GM18498 (cell line): ENCODE results near the gene PDIA2.
"Not testable (repeated sequence)": the region's sequence is repeated elsewhere in the genome, so short reads cannot be mapped to it uniquely, and the experiment has no call there.

ENCODE experiments used
- ATAC-seq: cut with Tn5 transposase; IDR thresholded peaks from one replicate; pipeline ENCODE4 v1.9.1; 2021; ENCODE audit warnings: mild to moderate bottlenecking, moderate library complexity; ENCODE audit not compliant: unreplicated experiment

Gene PDIA2, protein sequence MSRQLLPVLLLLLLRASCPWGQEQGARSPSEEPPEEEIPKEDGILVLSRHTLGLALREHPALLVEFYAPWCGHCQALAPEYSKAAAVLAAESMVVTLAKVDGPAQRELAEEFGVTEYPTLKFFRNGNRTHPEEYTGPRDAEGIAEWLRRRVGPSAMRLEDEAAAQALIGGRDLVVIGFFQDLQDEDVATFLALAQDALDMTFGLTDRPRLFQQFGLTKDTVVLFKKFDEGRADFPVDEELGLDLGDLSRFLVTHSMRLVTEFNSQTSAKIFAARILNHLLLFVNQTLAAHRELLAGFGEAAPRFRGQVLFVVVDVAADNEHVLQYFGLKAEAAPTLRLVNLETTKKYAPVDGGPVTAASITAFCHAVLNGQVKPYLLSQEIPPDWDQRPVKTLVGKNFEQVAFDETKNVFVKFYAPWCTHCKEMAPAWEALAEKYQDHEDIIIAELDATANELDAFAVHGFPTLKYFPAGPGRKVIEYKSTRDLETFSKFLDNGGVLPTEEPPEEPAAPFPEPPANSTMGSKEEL

GRCh38 chr16:283033-283805, at the start of gene PDIA2:
Gene PDIA2, plus strand, starts transcription at chr16:283164. Its CDS starts 6 bp downstream, at chr16:283170.
- ATAC-seq, result no peak

GRCh38 chr16:234468-235305, 48.3 kb upstream of the PDIA2 start, which contains the start of gene FAM234A:
Gene FAM234A, plus strand, starts transcription at chr16:234821. Its CDS starts 19,593 bp downstream, at chr16:254414.
- ATAC-seq, result peak; percentile 87

DNA sequence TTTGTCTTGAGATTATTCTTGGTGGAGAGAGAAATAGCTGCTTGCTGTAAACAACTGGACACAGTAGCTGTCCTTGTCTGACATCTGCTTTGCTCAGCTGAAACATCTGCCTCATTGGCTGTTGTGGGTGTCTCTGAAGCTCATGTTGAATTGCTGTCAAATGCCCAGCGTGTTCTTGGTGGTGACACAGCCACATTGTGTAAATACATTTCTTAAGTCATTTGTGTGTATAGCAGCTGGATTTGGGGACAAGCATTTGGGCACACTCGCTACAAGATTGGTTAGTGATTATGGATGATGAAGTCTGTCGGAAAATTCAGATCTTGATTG, 43.1 kb upstream of the PDIA2 start:
- no peak for ATAC-seq

DNA sequence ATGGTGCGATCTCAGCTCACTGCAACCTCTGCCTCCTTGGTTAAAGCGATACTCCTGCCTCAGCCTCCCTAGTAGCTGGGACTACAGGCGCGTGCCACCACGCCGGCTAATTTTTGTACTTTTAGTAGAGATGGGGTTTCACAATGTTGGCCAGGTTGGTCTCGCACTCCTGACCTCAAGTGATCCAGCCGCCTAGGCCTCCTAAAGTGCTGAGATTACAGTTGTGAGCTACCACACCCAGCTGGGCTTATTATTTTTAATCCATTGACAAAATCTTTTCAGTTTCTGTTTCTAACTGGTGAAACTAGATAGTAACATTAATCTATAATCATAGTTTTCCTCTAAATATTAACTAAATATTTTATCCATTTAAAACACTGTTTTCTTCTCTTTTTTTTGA, 42.4 kb upstream of the PDIA2 start:
- no peak for ATAC-seq

GRCh38 chr16:242281-242680, 40.7 kb upstream of the PDIA2 start:
- no peak for ATAC-seq

GRCh38 chr16:243348-243747, 39.6 kb upstream of the PDIA2 start:
- no peak for ATAC-seq

DNA sequence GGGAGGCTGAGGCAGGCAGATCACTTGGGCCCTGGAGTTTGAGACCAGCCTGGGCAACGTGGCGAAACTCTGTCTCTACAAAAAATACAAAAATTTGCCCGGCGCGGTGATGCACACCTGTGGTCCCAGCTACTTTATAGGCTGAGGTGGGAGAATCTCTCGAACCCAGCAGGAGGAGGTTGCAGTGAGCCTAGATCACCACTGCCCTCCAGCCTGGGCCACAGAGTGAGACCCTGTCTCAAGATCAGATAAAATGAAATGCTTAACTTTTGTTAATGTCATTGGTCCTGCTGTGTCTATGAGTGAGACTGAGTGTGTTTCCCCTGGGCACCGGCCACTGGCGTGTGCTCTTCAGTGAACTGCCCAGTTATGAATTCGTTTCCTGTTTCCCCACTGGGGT, 37.9 kb upstream of the PDIA2 start:
- ATAC-seq, result no peak

- ATAC-seq, result no peak
Measured at GRCh38 chr16:247027-247426, 35.9 kb upstream of the PDIA2 start.

DNA sequence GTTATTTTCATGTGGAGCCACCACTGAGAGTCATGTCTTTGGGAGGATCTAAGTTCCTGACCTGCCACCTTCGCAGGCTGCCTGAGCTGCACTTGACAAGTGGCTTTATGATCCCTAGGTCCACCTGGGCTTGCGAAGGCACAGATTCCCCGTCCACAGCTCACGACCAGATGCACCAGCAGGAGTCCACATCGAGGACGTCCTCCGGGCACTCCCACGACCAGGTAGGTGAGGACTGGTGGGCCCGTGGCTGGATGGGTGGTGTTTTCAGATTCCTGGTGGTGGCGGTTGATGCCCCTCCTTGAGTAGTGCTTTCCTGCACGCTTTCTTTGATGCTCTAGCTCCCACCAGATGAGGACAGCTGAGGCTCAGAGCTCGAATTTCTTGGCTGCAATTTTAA, 33.5 kb upstream of the PDIA2 start:
- ATAC-seq, result no peak

GRCh38 chr16:252366-253337, 30.3 kb upstream of the PDIA2 start:
- peak; percentile 51 for ATAC-seq

GRCh38 chr16:253833-254232, 29.1 kb upstream of the PDIA2 start:
- no peak for ATAC-seq

DNA sequence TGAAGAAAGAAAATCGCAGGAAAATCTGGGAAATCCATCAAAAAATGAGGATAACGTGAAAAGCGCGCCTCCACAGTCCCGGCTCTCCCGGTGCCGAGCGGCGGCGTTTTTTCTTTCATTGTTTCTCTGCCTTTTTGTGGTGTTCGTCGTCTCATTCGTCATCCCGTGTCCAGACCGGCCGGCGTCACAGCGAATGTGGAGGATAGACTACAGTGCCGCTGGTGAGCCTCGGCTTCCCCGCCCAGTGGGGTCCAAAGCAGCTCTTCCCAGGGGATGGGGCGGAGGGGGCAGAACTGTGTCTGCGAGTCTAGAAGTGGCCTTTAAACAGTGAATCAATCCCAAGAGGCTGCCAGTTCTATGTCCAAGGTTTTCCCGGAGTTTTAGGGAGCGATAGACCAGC, 28.5 kb upstream of the PDIA2 start:
- ATAC-seq, result no peak

DNA sequence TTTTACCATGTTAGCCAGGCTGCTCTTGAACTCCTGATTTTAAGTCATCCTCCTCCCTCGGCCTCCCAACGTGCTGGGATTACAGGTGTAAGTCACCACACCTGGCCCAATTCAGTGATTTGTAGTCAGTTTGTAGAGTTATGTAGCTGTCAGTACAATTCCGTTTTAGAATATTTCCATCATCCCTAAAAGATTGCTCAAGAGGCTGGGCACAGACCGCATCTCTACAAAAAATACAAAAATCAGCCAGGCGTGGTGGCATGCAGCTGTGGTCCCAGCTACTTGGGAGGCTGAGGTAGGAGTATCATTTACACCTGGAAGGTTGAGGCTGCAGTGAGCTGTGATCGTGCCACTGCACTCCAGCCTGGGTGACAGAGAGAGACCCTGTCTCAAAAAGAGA, 27.8 kb upstream of the PDIA2 start:
- no peak for ATAC-seq

DNA sequence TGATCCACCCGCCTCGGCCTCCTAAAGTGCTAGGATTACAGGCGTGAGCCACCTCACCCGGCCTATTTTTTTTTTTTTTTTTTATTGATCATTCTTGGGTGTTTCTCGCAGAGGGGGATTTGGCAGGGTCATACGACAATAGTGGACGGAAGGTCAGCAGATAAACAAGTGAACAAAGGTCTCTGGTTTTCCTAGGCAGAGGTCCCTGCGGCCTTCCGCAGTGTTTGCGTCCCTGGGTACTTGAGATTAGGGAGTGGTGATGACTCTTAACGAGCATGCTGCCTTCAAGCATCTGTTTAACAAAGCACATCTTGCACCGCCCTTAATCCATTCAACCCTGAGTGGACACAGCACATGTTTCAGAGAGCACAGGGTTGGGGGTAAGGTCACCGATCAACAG, 24.9 kb upstream of the PDIA2 start:
- ATAC-seq, result not testable (repeated sequence)

DNA sequence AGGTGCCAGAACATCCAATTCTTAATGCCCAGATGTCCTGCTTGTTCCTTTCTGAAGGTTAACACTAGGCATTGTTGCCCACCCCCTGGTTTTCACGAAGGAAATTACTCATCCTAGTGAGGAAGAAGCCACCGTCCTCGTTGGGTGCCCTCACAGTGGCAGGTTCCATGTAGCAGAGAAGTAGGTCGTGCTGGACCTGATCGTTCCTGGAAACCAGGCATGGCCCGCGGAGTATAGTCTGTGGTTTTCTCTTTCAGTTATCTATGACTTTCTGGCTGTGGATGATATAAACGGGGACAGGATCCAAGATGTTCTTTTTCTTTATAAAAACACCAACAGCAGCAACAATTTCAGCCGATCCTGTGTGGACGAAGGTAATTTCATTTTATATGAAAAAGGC, 23.7 kb upstream of the PDIA2 start:
- no peak for ATAC-seq

DNA sequence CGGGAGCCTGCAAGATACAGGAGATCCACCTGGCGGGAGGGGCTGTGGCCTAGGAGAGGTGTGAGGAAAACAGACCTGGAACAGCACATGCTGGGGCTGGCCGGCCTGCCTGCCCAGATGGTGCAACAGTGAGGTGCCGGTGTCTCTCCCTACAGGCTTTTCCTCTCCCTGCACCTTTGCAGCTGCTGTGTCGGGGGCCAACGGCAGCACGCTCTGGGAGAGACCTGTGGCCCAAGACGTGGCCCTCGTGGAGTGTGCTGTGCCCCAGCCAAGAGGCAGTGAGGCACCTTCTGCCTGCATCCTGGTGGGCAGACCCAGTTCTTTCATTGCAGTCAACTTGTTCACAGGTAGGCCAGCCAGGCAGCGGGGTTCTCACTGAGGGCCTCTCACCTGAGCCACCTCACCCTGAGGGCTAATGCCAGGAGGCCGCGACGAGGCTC, 23.1 kb upstream of the PDIA2 start:
- ATAC-seq, result no peak

- no peak for ATAC-seq
Measured at GRCh38 chr16:260326-260725, 22.6 kb upstream of the PDIA2 start.

DNA sequence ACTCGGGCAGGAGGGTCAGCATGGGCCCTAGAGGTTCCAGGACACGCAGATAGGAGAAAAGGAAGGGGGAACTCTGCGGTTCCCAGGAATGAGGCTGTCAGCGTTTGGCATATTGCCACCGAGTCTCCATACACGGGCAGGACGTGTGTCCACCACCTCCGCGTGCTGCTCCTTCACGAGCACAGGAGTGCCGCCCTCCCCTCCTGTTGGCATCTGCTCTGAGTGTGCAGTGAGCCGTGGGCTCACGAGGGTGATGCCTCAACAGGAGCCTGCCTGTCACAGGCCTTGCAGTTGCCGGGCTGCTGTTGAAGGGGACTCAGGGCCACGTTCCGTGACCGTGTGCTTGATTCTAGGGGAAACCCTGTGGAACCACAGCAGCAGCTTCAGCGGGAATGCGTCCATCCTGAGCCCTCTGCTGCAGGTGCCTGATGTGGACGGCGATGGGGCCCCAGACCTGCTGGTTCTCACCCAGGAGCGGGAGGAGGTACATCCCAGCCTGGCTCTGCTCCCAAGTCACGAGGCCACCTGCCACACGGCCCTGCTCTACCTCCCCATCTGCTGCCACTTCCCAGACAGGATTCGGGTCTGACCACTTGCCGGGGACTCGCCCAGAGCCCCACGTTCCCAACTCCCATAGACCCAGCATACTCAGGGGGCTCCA, 21.8 kb upstream of the PDIA2 start:
- no peak for ATAC-seq

GRCh38 chr16:262121-262745, 20.7 kb upstream of the PDIA2 start:
- no peak for ATAC-seq
